Renal pelvis (tissue), 12 donors: ENCODE data around the gene GYPB. TPM values are rescaled to one million over a fixed set of nuclear protein-coding genes. Genes with fewer than 3 reads are reported as not detected.
A peak's percentile ranks its signal among the peaks of the same experiment; 100 is the strongest.
"Not testable (repeated sequence)": the region's sequence is repeated elsewhere in the genome, so short reads cannot be mapped to it uniquely, and the experiment has no call there.

ENCODE experiments used
- DNase-seq: peaks from one replicate; pipeline ENCODE4 v3.0.0-alpha.2; 2013
- long read RNA-seq, 16 experiments: transcript quantifications; one replicate each; lab custom pipeline, GENCODE V29; 2026
- polyA plus RNA-seq, 3 donors: library from polyadenylated mRNA; unstranded; fragments of 120-200 nt; gene quantifications; one replicate each; pipeline ENCODE4 v1.2.1, GENCODE V29; 2013; ENCODE audit not compliant: insufficient read length in 3 of 3

GYPB gene
- 1 to 10 TPM; 2.1 to 3.3 (median 2.8) TPM for polyA plus RNA-seq
- long read RNA-seq, donor 1, partial matches to known transcripts: 0 of 1 reads
- long read RNA-seq, donor 1, other reads (novel, unspliced or antisense): 0 of 1 reads
- long read RNA-seq, donor 2, partial matches to known transcripts: 0 of 1 reads
- long read RNA-seq, donor 2, other reads (novel, unspliced or antisense): 0 of 1 reads
- long read RNA-seq, donor 3, partial matches to known transcripts: 0 of 1 reads
- long read RNA-seq, donor 3, other reads (novel, unspliced or antisense): 0 of 1 reads
- long read RNA-seq, donor 4: 0 reads
- long read RNA-seq, donor 5: 0 reads
- long read RNA-seq, donor 6: 0 reads
- long read RNA-seq, donor 7: 0 reads
- long read RNA-seq, donor 8, partial matches to known transcripts: 0 of 8 reads
- long read RNA-seq, donor 8, other reads (novel, unspliced or antisense): 0 of 8 reads
- long read RNA-seq, donor 9: 0 reads
- long read RNA-seq, donor 10, partial matches to known transcripts: 0 of 2 reads
- long read RNA-seq, donor 10, other reads (novel, unspliced or antisense): 0 of 2 reads
- long read RNA-seq, donor 11, partial matches to known transcripts: 0 of 4 reads
- long read RNA-seq, donor 11, other reads (novel, unspliced or antisense): 0 of 4 reads
- long read RNA-seq, donor 12: 0 reads
- long read RNA-seq, donor 13: 0 reads
- long read RNA-seq, donor 14, partial matches to known transcripts: 0 of 2 reads
- long read RNA-seq, donor 14, other reads (novel, unspliced or antisense): 0 of 2 reads
- long read RNA-seq, donor 15, partial matches to known transcripts: 0 of 2 reads
- long read RNA-seq, donor 15, other reads (novel, unspliced or antisense): 0 of 2 reads
- long read RNA-seq, donor 16, partial matches to known transcripts: 0 of 2 reads
- long read RNA-seq, donor 16, other reads (novel, unspliced or antisense): 0 of 2 reads

GRCh38 chr4:144019277-144019676 lies at the start of gene GYPB:
Gene GYPB, minus strand, starts transcription at chr4:144019380. Its CDS starts 93 bp downstream, at chr4:144019287.
- not testable (repeated sequence) for DNase-seq

- not testable (repeated sequence) for DNase-seq
These were observed 42.4 kb upstream of the GYPB start for GRCh38 chr4:144061556-144061955.

GRCh38 chr4:144060234-144060859 lies 41.2 kb upstream of the GYPB start:
- DNase-seq: not testable (repeated sequence)

- no peak for DNase-seq
These were observed 37.6 kb upstream of the GYPB start for GRCh38 chr4:144056800-144057199.

GRCh38 chr4:144055336-144055735 lies 36.2 kb upstream of the GYPB start:
- DNase-seq: not testable (repeated sequence)

- not testable (repeated sequence) for DNase-seq
These were observed 32.3 kb upstream of the GYPB start for GRCh38 chr4:144051494-144051893.

- DNase-seq: not testable (repeated sequence)
These were observed 31.5 kb upstream of the GYPB start for GRCh38 chr4:144050631-144051030.

- DNase-seq: not testable (repeated sequence)
These were observed 30.6 kb upstream of the GYPB start for GRCh38 chr4:144049495-144050424.

- DNase-seq: not testable (repeated sequence)
These were observed 25.8 kb upstream of the GYPB start for GRCh38 chr4:144044936-144045335.

- not testable (repeated sequence) for DNase-seq
These were observed 13.4 kb upstream of the GYPB start for GRCh38 chr4:144032580-144032979.

GRCh38 chr4:144031875-144032274 lies 12.7 kb upstream of the GYPB start:
- DNase-seq: not testable (repeated sequence)

GRCh38 chr4:144031369-144031768 lies 12.2 kb upstream of the GYPB start:
- DNase-seq: not testable (repeated sequence)

GRCh38 chr4:144030708-144031107 lies 11.5 kb upstream of the GYPB start:
- not testable (repeated sequence) for DNase-seq

- DNase-seq: not testable (repeated sequence)
These were observed 7.5 kb upstream of the GYPB start for GRCh38 chr4:144026682-144027081.

GRCh38 chr4:144024399-144025053 lies 5.3 kb upstream of the GYPB start:
- not testable (repeated sequence) for DNase-seq

GRCh38 chr4:144022772-144023400 lies 3.7 kb upstream of the GYPB start:
- DNase-seq: peak; percentile 58

GRCh38 chr4:144021336-144021990 lies 2.3 kb upstream of the GYPB start:
- DNase-seq: peak; percentile 4

- DNase-seq: not testable (repeated sequence)
These were observed 768 bp downstream of the GYPB start for GRCh38 chr4:144018223-144019000.
